Neural cell (in vitro differentiated cells): ENCODE data around the gene MRGPRE.

Source experiments
- CTCF ChIP-seq: fragments of 450-650 bp; IDR thresholded peaks from 2 replicates; pipeline ENCODE4 v1.5.1; 2014; ENCODE audit warnings: antibody characterized with exemption, mild to moderate bottlenecking, moderate library complexity; ENCODE audit not compliant: poor library complexity, severe bottlenecking
- TAF1 ChIP-seq: IDR thresholded peaks from 2 replicates; pipeline ENCODE4 v1.6.1; 2012; ENCODE audit warnings: low read depth

- TF ChIP-seq CTCF (no peak), TAF1 (no peak)
Observed at GRCh38 chr11:3199537-3200295, 32.5 kb downstream of the MRGPRE start.
